ENCODE measurements around the gene GNG7. TPM values are rescaled to one million over a fixed set of nuclear protein-coding genes. Genes with fewer than 3 reads are reported as not detected.

GNG7 gene
- total RNA-seq, 1 experiment from 2014 or later, result 7.7 TPM

- H3K4me1 Mint-ChIP-seq, result peaks cover 3 to 18% of the 10 kb centered on the region in 2 experiments; a peak in 2 of 4 replicates
- H2BK15ac ChIP-seq (ENCODE audit: low read depth, low read length), result no peak overlapping the region
- no peaks in the 10 kb centered on the region for H3K79me1 ChIP-seq (ENCODE audit: insufficient read depth, low read depth, low read length, poor library complexity, severe bottlenecking)
- WGBS (ENCODE audit: extremely low coverage, insufficient read length, low lambda C conversion rate), result no CpG with 5 or more reads among the region's 7 CpGs
- H4K8ac ChIP-seq (replicated peaks; ENCODE audit: insufficient read length, low read depth, low read length), result no peak overlapping the region
- H3K9ac ChIP-seq (ENCODE audit: extremely low read depth, insufficient read length, low read length), result no peak overlapping the region
- no peak overlapping the region for H3K18ac ChIP-seq (ENCODE audit: insufficient read length, low read depth, low read length)
- no peak overlapping the region for H2BK20ac ChIP-seq (ENCODE audit: low read depth, low read length, poor library complexity, severe bottlenecking)
- no peaks in the 10 kb centered on the region; a peak in 1 of 7 replicates for H3K36me3 Mint-ChIP-seq (ENCODE audit: insufficient read depth in 1 of 3, low read depth in 3 of 3)
- H2AK5ac ChIP-seq (ENCODE audit: insufficient read length, low read length), result no peak overlapping the region
- no peak overlapping the region for H3K4me2 ChIP-seq (ENCODE audit: insufficient read depth, insufficient read length, low read length)
- peaks cover 66% of the 10 kb centered on the region for H3K27me3 Mint-ChIP-seq (ENCODE audit: low read depth)
- no peak overlapping the region for H4K91ac ChIP-seq (ENCODE audit: insufficient read length, low read depth, low read length)
- no peak overlapping the region for H3K23ac ChIP-seq (ENCODE audit: insufficient read length, low read depth, low read length)
- H3K9me3 ChIP-seq (ENCODE audit: control insufficient read depth, low read depth, low read length), result no peaks in the 10 kb centered on the region
- H4K20me1 ChIP-seq (ENCODE audit: control insufficient read depth, insufficient read depth, insufficient read length), result no peaks in the 10 kb centered on the region
- H2BK5ac ChIP-seq (ENCODE audit: insufficient read length, low read length), result no peak overlapping the region
- no peaks in the 10 kb centered on the region; a peak in 2 of 5 replicates for H3K9me3 Mint-ChIP-seq
- no peak overlapping the region for H2BK12ac ChIP-seq (ENCODE audit: insufficient read length, low read depth, low read length)
- H3K27ac ChIP-seq (ENCODE audit: insufficient read length, low read depth, low read length), result no peak overlapping the region
- no peaks in the 10 kb centered on the region; the same call in 1 of the 2 replicates for H3K4me1 ChIP-seq (ENCODE audit: insufficient read depth, low read length)
- H3K79me2 ChIP-seq (ENCODE audit: insufficient read depth, low read length), result no peaks in the 10 kb centered on the region
- no peak overlapping the region for H3K56ac ChIP-seq (ENCODE audit: insufficient read length, low read depth, low read length)
- no peak for TF ChIP-seq CTCF (conservative IDR thresholded peaks at IDR 0.05)
- H3K4me3 Mint-ChIP-seq, result no peak overlapping the region
- H3K27ac Mint-ChIP-seq, result peak overlapping the region in 1 of 3 experiments; percentile 77; a peak in 1 of 7 replicates
- H3T11ph ChIP-seq (ENCODE audit: low read length), result no peak overlapping the region
- H2BK120ac ChIP-seq (ENCODE audit: low read depth, low read length, poor library complexity, severe bottlenecking), result no peak overlapping the region
- H3K4ac ChIP-seq (ENCODE audit: low read depth, low read length), result no peak overlapping the region
- no peak overlapping the region; the same call in 1 of the 2 replicates for H3K14ac ChIP-seq (ENCODE audit: insufficient read depth, low read length)
- H3K23me2 ChIP-seq (ENCODE audit: insufficient read length, low read depth, low read length, poor library complexity, severe bottlenecking), result no peaks in the 10 kb centered on the region
- DNase-seq, result no peak
- no peak overlapping the region for H4K5ac ChIP-seq (ENCODE audit: insufficient read length, low read depth, low read length)
- H2AFZ ChIP-seq (ENCODE audit: low read length), result no peak overlapping the region
- H3K27me3 ChIP-seq (ENCODE audit: insufficient read depth, low read length), result peaks cover 14% of the 10 kb centered on the region; the same call in 1 of the 2 replicates
Measured at GRCh38 chr19:2490659-2491058, 211.8 kb downstream of the GNG7 start.
